ENCODE results near the gene GRAP. TPM values are rescaled to one million over a fixed set of nuclear protein-coding genes. Genes with fewer than 3 reads are reported as not detected.

GRAP gene
- polyA plus RNA-seq, 4 donors, result 6.0 to 7.4 (median 6.1) TPM

Other genes starting within 250 kb of the GRAP start
- 10 to 100 TPM; 56.0 to 68.6 (median 62.8) TPM for gene PRPSAP2, start 188.8 kb downstream of the GRAP start, polyA plus RNA-seq (ENCODE audit: insufficient read length in 4 of 4)
- gene SLC5A10, start 94.8 kb downstream of the GRAP start, polyA plus RNA-seq (ENCODE audit: insufficient read length in 4 of 4), result under 1 TPM; 0.28 to 0.59 (median 0.56) TPM
- 1 to 10 TPM; 6.9 to 8.5 (median 7.4) TPM for gene FAM83G, start 42.2 kb downstream of the GRAP start, polyA plus RNA-seq (ENCODE audit: insufficient read length in 4 of 4)
- 1 to 10 TPM; 1.1 to 4.4 (median 3.0) TPM for gene GRAPL, start 80.6 kb upstream of the GRAP start, polyA plus RNA-seq (ENCODE audit: insufficient read length in 4 of 4)
- gene EPN2, start 190.4 kb upstream of the GRAP start, polyA plus RNA-seq (ENCODE audit: insufficient read length in 4 of 4), result 10 to 100 TPM; 48.7 to 57.7 (median 50.1) TPM

Measured in right renal pelvis (tissue), 4 donors.